Sigmoid colon (tissue), 7 donors: ENCODE measurements around the gene PRODH2. TPM values are rescaled to one million over a fixed set of nuclear protein-coding genes. Genes with fewer than 3 reads are reported as not detected.

Source experiments
- DNase-seq: peaks from one replicate; pipeline ENCODE4 v3.0.0-alpha.2; 2019
- H3K27ac ChIP-seq, 4 donors: fragments of 200-600 bp; sonication (generic); one replicate each; pipeline ENCODE4 v1.5.1; 2016 to 2019; ENCODE audit warnings: mild to moderate bottlenecking in 1 of 4
- H3K27me3 ChIP-seq, 3 donors: fragments of 200-600 bp; sonication (generic); one replicate each; pipeline ENCODE4 v1.5.1; 2019; ENCODE audit warnings: mild to moderate bottlenecking in 1 of 3
- H3K36me3 ChIP-seq, 4 donors: fragments of 200-600 bp; sonication (generic); one replicate each; pipeline ENCODE4 v1.5.1; 2016 to 2019
- H3K4me1 ChIP-seq, 4 donors: fragments of 200-600 bp; sonication (generic); one replicate each; pipeline ENCODE4 v1.5.1; 2017 to 2019
- H3K4me3 ChIP-seq, 4 donors: fragments of 200-600 bp; sonication (generic); one replicate each; pipeline ENCODE4 v1.5.1; 2017 to 2019; ENCODE audit warnings: mild to moderate bottlenecking in 2 of 4, moderate library complexity in 1 of 4
- H3K9me3 ChIP-seq, 4 donors: fragments of 200-600 bp in 3 of 4; sonication (generic) in 3 of 4; one replicate each; pipeline versions ENCODE4 v1.5.1 to v1.6.1; 2013 to 2019
- EP300 ChIP-seq, 4 donors: sonication (generic); formaldehyde crosslinking; IDR thresholded peaks; one replicate each; pipeline ENCODE4 v1.6.1; 2017; ENCODE audit warnings: antibody characterized with exemption in 4 of 4
- POLR2A ChIP-seq, 2 donors: fragments of 450-650 bp; IDR thresholded peaks; one replicate each; pipeline ENCODE4 v1.6.1; 2016; ENCODE audit warnings: antibody characterized with exemption in 2 of 2, mild to moderate bottlenecking in 2 of 2, moderate library complexity in 2 of 2
- POLR2AphosphoS5 ChIP-seq, 4 donors: sonication (generic); formaldehyde crosslinking; IDR thresholded peaks; one replicate each; pipeline ENCODE4 v1.6.1; 2017; ENCODE audit warnings: antibody characterized with exemption in 4 of 4
- whole genome bisulfite sequencing, 2 donors: extraction: QIAGEN DNeasy Blood & Tissue Kit; methylation state at CpG; one replicate each; pipeline ENCODE4 v1.1.7; 2013; 5-methylcytosine and 5-hydroxymethylcytosine counted together
- intact Hi-C: fragments of 100-400 bp; cut with DNase I; formaldehyde crosslinking; loops from one replicate; pipeline ENCODE4 v1.15.1; 2023
- polyA plus RNA-seq, 3 donors: library from polyadenylated mRNA; stranded (reverse); fragments of 200-250 nt; gene quantifications; one replicate each; pipeline ENCODE4 v1.2.3, GENCODE V29; 2013
- total RNA-seq, 4 donors: library from RNA; depleted of rRNA; stranded (reverse); fragments of >200 nt; gene quantifications; one replicate each; pipeline ENCODE4 v1.1.0, GENCODE V29; 2016
- TF ChIP-seq, protein P1 (sequence below), 4 experiments: fragments of 450-650 bp in 3 of 4; fragments of 200-600 bp in 1 of 4; IDR thresholded peaks; one replicate each; pipeline ENCODE4 v1.5.1; 2016 to 2019; ENCODE audit warnings: antibody characterized with exemption in 4 of 4, mild to moderate bottlenecking in 3 of 4, moderate library complexity in 2 of 4
- donor health status: healthy with polysubstance abuse.
- donor health status: Bipolar disorder and iron deficiency.
- donor health status: healthy.

The PRODH2 gene
- total and polyA plus RNA-seq, 7 donors = not detected

DNA sequence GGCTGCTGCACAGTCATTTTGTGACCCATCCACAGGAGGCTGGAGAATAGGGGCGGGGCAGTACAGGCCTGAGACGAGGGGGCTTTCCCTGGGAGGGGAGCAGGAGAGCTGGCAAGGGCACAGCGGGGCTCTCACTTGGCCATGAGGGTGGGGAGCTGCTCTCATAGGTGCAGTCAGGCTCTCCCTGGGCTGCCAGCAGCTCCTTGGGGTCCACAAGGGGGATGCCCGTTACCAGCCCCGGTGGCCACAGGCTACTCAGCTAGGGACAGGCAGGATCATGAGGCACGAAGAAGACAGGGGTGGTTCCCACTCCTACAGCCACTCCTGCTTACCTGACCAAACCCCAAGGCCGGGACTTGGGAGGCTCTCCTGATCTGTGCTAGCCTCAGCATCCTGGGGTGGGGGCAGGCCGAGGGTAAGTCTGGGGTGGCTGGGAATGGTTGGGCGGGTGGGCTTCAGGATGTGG is 20.8 kb downstream of the PRODH2 start:
- Histone ChIP-seq H3K4me3 (no peak overlapping the region), H3K27me3 (peaks cover 0 to 17% (median 12%) of the 10 kb centered on the region in 3 donors), H3K9me3 (no peaks in the 10 kb centered on the region), H3K27ac (no peak overlapping the region), H3K4me1 (no peaks in the 10 kb centered on the region), H3K36me3 (no peaks in the 10 kb centered on the region)
- DNase-seq = no peak
- TF ChIP-seq, protein P1, sequence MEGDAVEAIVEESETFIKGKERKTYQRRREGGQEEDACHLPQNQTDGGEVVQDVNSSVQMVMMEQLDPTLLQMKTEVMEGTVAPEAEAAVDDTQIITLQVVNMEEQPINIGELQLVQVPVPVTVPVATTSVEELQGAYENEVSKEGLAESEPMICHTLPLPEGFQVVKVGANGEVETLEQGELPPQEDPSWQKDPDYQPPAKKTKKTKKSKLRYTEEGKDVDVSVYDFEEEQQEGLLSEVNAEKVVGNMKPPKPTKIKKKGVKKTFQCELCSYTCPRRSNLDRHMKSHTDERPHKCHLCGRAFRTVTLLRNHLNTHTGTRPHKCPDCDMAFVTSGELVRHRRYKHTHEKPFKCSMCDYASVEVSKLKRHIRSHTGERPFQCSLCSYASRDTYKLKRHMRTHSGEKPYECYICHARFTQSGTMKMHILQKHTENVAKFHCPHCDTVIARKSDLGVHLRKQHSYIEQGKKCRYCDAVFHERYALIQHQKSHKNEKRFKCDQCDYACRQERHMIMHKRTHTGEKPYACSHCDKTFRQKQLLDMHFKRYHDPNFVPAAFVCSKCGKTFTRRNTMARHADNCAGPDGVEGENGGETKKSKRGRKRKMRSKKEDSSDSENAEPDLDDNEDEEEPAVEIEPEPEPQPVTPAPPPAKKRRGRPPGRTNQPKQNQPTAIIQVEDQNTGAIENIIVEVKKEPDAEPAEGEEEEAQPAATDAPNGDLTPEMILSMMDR (IDR thresholded peaks at IDR 0.05) = no peak
- TF ChIP-seq POLR2AphosphoS5 (IDR thresholded peaks at IDR 0.05) = no peak
- TF ChIP-seq EP300 (IDR thresholded peaks at IDR 0.05) = no peak
- TF ChIP-seq POLR2A (IDR thresholded peaks at IDR 0.05) = no peak
- WGBS, 2 donors = 80 to 88% methylated on average over 9 of the region's 9 CpGs
- intact Hi-C loops = no loop called here

DNA sequence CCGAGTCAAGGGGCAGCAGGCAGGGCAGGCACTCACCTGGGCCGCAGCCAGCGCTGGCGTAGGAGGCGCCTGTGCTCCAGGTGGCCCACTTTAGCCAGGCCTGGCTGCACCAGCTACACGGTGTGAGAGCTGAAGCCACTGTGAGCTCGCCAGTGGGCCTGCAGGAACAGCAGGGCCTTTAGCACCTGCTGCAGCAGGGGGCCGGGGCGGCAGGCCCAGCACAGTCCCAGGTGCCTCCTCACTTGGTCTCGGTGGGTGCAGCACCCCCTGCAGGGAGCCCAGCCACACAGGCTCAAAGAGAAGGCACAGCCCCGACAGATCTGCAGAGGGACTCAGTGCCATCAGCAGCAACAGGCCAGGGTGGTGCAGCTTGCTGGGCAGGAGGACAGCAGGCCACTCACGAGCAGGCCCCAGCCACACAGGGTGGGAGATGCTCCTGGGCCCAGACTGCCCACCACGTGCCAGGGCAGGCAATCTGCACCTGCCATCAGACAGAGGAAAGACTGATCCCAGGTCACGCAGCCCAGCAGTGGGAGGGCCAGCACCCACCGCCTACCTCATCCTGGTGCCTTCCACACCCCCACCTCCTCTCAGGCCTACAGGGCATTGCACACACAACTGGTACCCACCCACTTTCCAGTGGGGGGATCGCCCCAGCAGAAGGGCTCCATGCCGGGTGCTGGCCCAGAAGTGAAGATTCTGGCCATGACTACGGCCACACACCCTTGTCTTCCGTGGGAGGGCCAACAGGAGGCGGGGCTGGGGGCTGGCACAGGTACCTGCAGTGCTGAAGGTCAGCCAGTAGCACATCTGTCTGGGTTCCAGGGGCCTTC is 21.4 kb downstream of the PRODH2 start:
- H3K36me3 ChIP-seq = no peaks in the 10 kb centered on the region
- 58 to 70% methylated on average over 20 of the region's 20 CpGs for WGBS, 2 donors

DNA sequence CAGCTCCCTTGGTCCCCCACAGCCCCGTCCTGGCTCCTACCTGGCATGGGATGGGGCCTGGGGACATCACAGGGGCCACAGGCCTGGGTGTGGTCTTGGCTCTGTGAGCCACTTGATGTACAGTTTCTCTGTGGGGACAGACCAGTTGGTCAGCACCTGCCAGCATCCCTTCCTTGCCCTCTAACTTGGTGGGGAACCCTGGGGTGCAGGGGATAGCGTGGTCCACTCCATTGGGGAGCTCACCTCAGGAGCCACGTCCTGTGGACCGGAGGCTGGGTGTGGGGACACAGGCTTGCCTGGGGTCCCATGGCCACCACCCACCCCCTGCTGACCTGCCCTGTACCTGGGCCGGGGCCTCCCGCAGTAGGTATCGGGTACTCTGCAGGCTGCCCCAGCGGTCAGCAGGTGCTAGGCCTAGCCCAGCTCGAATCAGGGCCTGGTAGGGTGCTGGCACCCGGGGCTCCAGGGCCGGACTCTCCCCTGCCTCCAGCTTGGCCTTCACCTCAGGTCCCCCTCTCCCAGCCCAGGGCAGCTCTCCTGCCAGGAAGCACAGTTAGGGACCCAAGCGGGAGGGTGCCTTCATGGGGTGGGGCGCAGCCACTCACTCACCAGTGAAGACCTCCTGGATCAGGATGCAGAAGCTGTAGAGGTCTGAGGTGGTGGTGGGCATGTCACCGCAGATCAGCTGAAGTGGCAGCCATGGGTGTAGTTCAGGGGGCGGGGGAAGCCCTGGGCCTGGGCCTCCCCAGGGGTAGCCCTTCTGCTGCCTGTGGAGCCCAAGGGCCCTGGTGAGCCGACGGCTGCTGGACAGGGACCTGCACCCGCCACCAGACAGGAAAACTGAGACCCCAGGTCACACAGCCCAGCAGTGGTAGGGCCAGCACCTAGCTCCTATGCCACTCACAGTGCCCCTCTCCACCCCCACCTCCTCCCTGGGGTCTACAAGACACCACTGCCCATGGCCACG is 22.4 kb downstream of the PRODH2 start:
- H3K9me3 ChIP-seq = no peaks in the 10 kb centered on the region
- peaks cover 0 to 1% (median 0%) of the 10 kb centered on the region in 3 donors for H3K27me3 ChIP-seq
- TF ChIP-seq POLR2A (IDR thresholded peaks at IDR 0.05) (no peak), EP300 (IDR thresholded peaks at IDR 0.05) (no peak), POLR2AphosphoS5 (IDR thresholded peaks at IDR 0.05) (no peak)
- TF ChIP-seq, protein P1 (IDR thresholded peaks at IDR 0.05) = no peak
- H3K27ac ChIP-seq = no peak overlapping the region
- H3K4me1 ChIP-seq = no peaks in the 10 kb centered on the region
- DNase-seq = no peak
- intact Hi-C loops = no loop called here
- peaks cover 0 to 1% (median 0%) of the 10 kb centered on the region in 4 donors for H3K36me3 ChIP-seq
- H3K4me3 ChIP-seq = no peak overlapping the region
- WGBS, 2 donors = 86 to 91% methylated on average over 19 of the region's 19 CpGs

More for the DNA sequence above, 21.4 kb downstream of the PRODH2 start:
- Histone ChIP-seq H3K9me3 (no peaks in the 10 kb centered on the region), H3K4me3 (no peak overlapping the region), H3K27ac (no peak overlapping the region), H3K27me3 (peaks cover 0 to 11% (median 5%) of the 10 kb centered on the region in 3 donors), H3K4me1 (no peaks in the 10 kb centered on the region)
- intact Hi-C loops = no loop called here
- TF ChIP-seq EP300 (IDR thresholded peaks at IDR 0.05) = no peak
- TF ChIP-seq, protein P1 (IDR thresholded peaks at IDR 0.05) = no peak
- no peak for TF ChIP-seq POLR2A (IDR thresholded peaks at IDR 0.05)
- no peak for TF ChIP-seq POLR2AphosphoS5 (IDR thresholded peaks at IDR 0.05)
- peak; percentile 61 for DNase-seq

DNA sequence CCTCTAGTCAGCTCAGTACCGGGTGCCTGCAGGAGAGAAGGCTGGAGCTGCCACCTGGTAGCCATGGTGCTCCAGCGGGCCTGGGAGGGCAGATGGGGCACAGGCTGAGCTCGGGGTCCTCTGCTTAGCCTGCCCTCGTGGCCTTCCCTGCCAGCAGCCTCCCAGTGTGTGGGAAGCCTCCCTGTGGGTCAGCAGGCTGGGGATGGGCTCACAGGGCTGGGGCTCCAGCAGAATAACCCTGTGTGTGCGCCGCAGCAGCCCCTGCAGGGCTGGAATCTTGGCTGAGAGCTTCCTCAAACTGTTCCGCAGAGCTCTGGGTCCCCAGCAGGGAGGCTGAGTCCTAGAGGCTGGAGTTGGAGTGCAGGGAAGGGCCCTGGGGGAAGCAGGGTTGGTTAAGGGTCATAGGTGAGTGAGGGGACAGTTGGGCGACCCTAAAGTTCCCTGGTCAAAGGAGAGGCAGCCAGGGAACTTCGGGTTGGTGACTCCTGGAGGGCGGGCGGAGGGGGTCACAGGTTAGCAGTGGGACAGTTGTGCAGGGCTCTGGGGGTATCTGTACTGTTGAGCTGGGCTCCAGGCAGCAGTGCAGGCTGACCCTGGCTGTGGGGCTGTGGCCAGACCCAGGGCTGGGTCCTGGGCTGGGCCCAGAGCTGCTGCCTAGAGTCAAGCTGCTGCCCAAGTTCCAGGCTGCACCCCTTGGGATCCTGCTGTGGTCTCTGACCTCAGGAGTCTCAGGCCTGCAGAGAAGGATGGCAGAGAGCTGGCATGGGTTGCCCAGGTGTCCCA is 23.3 kb downstream of the PRODH2 start:
- no peaks in the 10 kb centered on the region for H3K27me3 ChIP-seq
- H3K4me1 ChIP-seq = no peaks in the 10 kb centered on the region
- no peak overlapping the region for H3K27ac ChIP-seq
- H3K9me3 ChIP-seq = no peaks in the 10 kb centered on the region
- peaks cover 0 to 10% (median 0%) of the 10 kb centered on the region in 4 donors for H3K36me3 ChIP-seq
- 84 to 88% methylated on average over 11 of the region's 11 CpGs for WGBS, 2 donors
- intact Hi-C loops = no loop called here
- DNase-seq = no peak
- no peak overlapping the region for H3K4me3 ChIP-seq
- TF ChIP-seq POLR2AphosphoS5 (IDR thresholded peaks at IDR 0.05) = no peak
- TF ChIP-seq EP300 (IDR thresholded peaks at IDR 0.05) = no peak
- no peak for TF ChIP-seq POLR2A (IDR thresholded peaks at IDR 0.05)
- TF ChIP-seq, protein P1 (IDR thresholded peaks at IDR 0.05) = no peak
